ENCODE results near the gene TGM2. TPM values are rescaled to one million over a fixed set of nuclear protein-coding genes. Genes with fewer than 3 reads are reported as not detected.

TGM2 gene
- total RNA-seq, 2 experiments from 2014 or later, result 0.06 to 0.27 TPM

DNA sequence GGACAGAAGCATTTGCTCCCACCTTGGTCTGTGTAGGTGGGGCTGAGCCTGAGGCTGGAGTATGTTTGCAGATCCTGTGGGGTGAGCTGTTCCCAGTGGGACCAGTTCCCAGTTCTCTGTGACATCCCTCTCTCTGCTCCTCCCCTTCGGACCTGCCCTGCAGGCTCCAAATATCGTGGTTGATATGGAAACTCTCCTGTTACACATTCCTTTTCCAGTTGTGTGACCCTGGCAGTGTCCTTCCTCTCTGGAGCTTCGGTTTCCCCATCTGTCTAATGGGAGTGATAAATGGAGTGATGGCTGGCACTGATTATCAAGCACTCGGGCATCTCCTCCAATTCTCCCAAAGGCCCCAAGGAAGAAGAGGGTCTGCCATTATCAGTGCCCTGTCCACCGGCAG is 15.7 kb upstream of the TGM2 start:
- ChIA-PET POLR2A (no interaction called here), CTCF (no interaction called here)
- Mint-ChIP-seq H3K36me3 (ENCODE audit: low read depth) (no peaks in the 10 kb centered on the region), H3K27me3 (peaks cover 20% of the 10 kb centered on the region), H3K4me1 (ENCODE audit: low read depth) (no peaks in the 10 kb centered on the region), H3K4me3 (no peak overlapping the region), H3K27ac (no peak overlapping the region), H3K9me3 (no peaks in the 10 kb centered on the region)
- no peak overlapping the region for H3K27ac ChIP-seq (ENCODE audit: low read depth in 1 of 2, low read length in 2 of 2)
- intact Hi-C loops (cut with DNase I, micrococcal nuclease), result no loop called here
- no peaks in the 10 kb centered on the region for H3K9me3 ChIP-seq (ENCODE audit: control insufficient read depth in 1 of 2, insufficient read depth in 1 of 2, low read length in 2 of 2)
- H3K4me1 ChIP-seq (ENCODE audit: insufficient read depth, low read length), result no peaks in the 10 kb centered on the region
- TF ChIP-seq, protein P1, sequence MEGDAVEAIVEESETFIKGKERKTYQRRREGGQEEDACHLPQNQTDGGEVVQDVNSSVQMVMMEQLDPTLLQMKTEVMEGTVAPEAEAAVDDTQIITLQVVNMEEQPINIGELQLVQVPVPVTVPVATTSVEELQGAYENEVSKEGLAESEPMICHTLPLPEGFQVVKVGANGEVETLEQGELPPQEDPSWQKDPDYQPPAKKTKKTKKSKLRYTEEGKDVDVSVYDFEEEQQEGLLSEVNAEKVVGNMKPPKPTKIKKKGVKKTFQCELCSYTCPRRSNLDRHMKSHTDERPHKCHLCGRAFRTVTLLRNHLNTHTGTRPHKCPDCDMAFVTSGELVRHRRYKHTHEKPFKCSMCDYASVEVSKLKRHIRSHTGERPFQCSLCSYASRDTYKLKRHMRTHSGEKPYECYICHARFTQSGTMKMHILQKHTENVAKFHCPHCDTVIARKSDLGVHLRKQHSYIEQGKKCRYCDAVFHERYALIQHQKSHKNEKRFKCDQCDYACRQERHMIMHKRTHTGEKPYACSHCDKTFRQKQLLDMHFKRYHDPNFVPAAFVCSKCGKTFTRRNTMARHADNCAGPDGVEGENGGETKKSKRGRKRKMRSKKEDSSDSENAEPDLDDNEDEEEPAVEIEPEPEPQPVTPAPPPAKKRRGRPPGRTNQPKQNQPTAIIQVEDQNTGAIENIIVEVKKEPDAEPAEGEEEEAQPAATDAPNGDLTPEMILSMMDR (IDR thresholded peaks at IDR 0.05), result no peak
- no peak overlapping the region for H3K4me3 ChIP-seq (ENCODE audit: low read length)
- no peaks in the 10 kb centered on the region for H3K36me3 ChIP-seq (ENCODE audit: insufficient read depth, low read length)
- DNase-seq (no peak), ATAC-seq (ENCODE audit: poor library complexity) (no peak)
- H3K27me3 ChIP-seq (ENCODE audit: control insufficient read depth in 1 of 2, insufficient read depth in 2 of 2, low read length in 2 of 2), result peaks cover 0 to 7% of the 10 kb centered on the region in 2 experiments

DNA sequence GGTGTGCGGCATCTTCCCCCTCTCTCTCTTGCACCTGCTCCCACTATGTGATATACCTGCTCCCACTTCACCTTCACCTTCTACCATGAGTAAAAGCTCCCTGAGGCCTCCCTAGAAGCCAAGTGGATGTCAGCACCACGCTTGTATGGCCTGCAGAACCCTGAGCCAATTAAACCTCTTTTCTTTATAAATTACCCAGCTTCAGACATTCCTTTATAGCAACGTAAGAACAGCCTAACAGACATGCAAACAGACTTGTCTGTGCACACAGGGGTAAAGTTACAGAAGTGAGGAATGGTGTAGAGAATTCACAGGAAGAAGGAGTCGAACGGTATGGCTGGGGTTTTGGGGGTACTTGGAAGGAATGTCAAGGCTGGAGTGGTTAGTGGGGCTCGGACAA is 14.8 kb upstream of the TGM2 start:
- no peaks in the 10 kb centered on the region for H3K4me1 Mint-ChIP-seq (ENCODE audit: low read depth)
- H3K36me3 Mint-ChIP-seq (ENCODE audit: low read depth), result no peaks in the 10 kb centered on the region
- Histone ChIP-seq H3K27me3 (ENCODE audit: control insufficient read depth in 1 of 2, insufficient read depth in 2 of 2, low read length in 2 of 2) (peaks cover 0 to 8% of the 10 kb centered on the region in 2 experiments), H3K27ac (ENCODE audit: low read depth in 1 of 2, low read length in 2 of 2) (no peak overlapping the region), H3K4me3 (ENCODE audit: low read length) (no peak overlapping the region), H3K36me3 (ENCODE audit: insufficient read depth, low read length) (no peaks in the 10 kb centered on the region), H3K4me1 (ENCODE audit: insufficient read depth, low read length) (no peaks in the 10 kb centered on the region), H3K9me3 (ENCODE audit: control insufficient read depth in 1 of 2, insufficient read depth in 1 of 2, low read length in 2 of 2) (no peaks in the 10 kb centered on the region)
- ChIA-PET POLR2A (no interaction called here), CTCF (no interaction called here)
- intact Hi-C loops (cut with DNase I, micrococcal nuclease), result no loop called here
- ATAC-seq (ENCODE audit: poor library complexity) (no peak), DNase-seq (no peak)
- H3K4me3 Mint-ChIP-seq, result no peak overlapping the region
- peaks cover 17% of the 10 kb centered on the region for H3K27me3 Mint-ChIP-seq
- no peak overlapping the region for H3K27ac Mint-ChIP-seq
- TF ChIP-seq, protein P1 (IDR thresholded peaks at IDR 0.05), result no peak
- H3K9me3 Mint-ChIP-seq, result no peaks in the 10 kb centered on the region

DNA sequence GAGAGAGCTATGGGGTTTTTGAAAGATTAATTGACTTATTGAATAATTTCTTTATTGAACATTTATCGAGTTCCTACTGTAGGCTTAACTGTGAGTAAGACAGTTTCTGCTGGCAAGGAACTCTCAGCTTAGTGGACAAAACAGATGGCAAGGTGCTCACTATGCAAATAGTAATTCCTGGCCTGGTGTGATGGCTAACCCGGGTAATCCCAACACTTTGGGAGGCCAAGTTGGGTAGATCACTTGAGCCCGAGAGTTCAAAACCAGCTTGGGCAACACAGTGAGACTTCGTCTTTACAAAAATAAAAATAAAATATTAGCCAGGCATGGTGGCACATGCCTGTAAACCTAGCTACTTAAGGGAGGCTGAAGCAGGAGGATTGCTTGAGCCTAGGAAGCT is 13.5 kb upstream of the TGM2 start:
- H3K36me3 Mint-ChIP-seq (ENCODE audit: low read depth), result no peaks in the 10 kb centered on the region
- intact Hi-C loops (cut with DNase I, micrococcal nuclease), result no loop called here
- H3K27ac ChIP-seq (ENCODE audit: low read depth in 1 of 2, low read length in 2 of 2), result no peak overlapping the region
- no peaks in the 10 kb centered on the region for H3K4me1 Mint-ChIP-seq (ENCODE audit: low read depth)
- DNase-seq, result no peak
- H3K4me3 ChIP-seq (ENCODE audit: low read length), result no peak overlapping the region
- H3K27me3 ChIP-seq (ENCODE audit: control insufficient read depth in 1 of 2, insufficient read depth in 2 of 2, low read length in 2 of 2), result peaks cover 0 to 8% of the 10 kb centered on the region in 2 experiments
- no peaks in the 10 kb centered on the region for H3K36me3 ChIP-seq (ENCODE audit: insufficient read depth, low read length)
- POLR2A ChIA-PET, result no interaction called here
- H3K27me3 Mint-ChIP-seq, result peaks cover 15% of the 10 kb centered on the region
- H3K4me3 Mint-ChIP-seq, result no peak overlapping the region
- no peaks in the 10 kb centered on the region for H3K4me1 ChIP-seq (ENCODE audit: insufficient read depth, low read length)
- ATAC-seq (ENCODE audit: poor library complexity), result no peak
- H3K9me3 Mint-ChIP-seq, result no peaks in the 10 kb centered on the region
- no peaks in the 10 kb centered on the region for H3K9me3 ChIP-seq (ENCODE audit: control insufficient read depth in 1 of 2, insufficient read depth in 1 of 2, low read length in 2 of 2)
- TF ChIP-seq, protein P1 (IDR thresholded peaks at IDR 0.05), result no peak
- CTCF ChIA-PET, result no interaction called here
- H3K27ac Mint-ChIP-seq, result no peak overlapping the region

Data from CD4-positive, alpha-beta T cell (primary cell).